NT2/D1 (cell line): Measurements from ENCODE around the gene BICRA.

Source experiments
- SUZ12 ChIP-seq: IDR thresholded peaks from 2 replicates; pipeline ENCODE4 v1.6.1; 2011; ENCODE audit not compliant: insufficient read length, insufficient read depth; ENCODE audit errors: extremely low read depth
- YY1 ChIP-seq: IDR thresholded peaks from 2 replicates; pipeline ENCODE4 v1.6.1; 2011; ENCODE audit not compliant: insufficient read length, insufficient read depth
- ZNF274 ChIP-seq: IDR thresholded peaks from 2 replicates; pipeline ENCODE4 v1.6.1; 2011; ENCODE audit warnings: mild to moderate bottlenecking, low read depth, low read length

DNA sequence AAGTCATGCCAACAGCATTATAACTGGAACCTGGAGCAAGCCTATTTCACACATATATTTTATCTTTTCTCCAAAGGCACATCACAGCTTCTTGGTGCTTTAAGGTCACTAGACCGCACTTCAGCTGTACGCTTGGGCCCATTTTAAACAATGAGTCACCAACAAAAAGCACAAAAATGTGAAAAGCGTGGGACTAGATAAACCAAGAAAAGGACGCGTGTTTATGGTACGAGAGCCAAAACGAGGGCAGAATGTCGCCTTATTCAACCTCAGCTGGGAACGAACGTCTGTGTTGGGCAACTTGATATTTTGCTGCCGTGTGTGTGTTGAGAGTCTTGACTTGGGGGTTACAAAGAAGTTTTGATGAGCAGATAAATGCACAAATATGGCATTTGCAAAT, 95.1 kb downstream of the BICRA start:
- TF ChIP-seq ZNF274 (no peak), SUZ12 (no peak), YY1 (no peak)
